ENCODE data around the gene CFAP52. TPM values are rescaled to one million over a fixed set of nuclear protein-coding genes. Genes with fewer than 3 reads are reported as not detected.

The CFAP52 gene, protein sequence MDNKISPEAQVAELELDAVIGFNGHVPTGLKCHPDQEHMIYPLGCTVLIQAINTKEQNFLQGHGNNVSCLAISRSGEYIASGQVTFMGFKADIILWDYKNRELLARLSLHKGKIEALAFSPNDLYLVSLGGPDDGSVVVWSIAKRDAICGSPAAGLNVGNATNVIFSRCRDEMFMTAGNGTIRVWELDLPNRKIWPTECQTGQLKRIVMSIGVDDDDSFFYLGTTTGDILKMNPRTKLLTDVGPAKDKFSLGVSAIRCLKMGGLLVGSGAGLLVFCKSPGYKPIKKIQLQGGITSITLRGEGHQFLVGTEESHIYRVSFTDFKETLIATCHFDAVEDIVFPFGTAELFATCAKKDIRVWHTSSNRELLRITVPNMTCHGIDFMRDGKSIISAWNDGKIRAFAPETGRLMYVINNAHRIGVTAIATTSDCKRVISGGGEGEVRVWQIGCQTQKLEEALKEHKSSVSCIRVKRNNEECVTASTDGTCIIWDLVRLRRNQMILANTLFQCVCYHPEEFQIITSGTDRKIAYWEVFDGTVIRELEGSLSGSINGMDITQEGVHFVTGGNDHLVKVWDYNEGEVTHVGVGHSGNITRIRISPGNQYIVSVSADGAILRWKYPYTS
- not detected in 2 replicates for total RNA-seq

DNA sequence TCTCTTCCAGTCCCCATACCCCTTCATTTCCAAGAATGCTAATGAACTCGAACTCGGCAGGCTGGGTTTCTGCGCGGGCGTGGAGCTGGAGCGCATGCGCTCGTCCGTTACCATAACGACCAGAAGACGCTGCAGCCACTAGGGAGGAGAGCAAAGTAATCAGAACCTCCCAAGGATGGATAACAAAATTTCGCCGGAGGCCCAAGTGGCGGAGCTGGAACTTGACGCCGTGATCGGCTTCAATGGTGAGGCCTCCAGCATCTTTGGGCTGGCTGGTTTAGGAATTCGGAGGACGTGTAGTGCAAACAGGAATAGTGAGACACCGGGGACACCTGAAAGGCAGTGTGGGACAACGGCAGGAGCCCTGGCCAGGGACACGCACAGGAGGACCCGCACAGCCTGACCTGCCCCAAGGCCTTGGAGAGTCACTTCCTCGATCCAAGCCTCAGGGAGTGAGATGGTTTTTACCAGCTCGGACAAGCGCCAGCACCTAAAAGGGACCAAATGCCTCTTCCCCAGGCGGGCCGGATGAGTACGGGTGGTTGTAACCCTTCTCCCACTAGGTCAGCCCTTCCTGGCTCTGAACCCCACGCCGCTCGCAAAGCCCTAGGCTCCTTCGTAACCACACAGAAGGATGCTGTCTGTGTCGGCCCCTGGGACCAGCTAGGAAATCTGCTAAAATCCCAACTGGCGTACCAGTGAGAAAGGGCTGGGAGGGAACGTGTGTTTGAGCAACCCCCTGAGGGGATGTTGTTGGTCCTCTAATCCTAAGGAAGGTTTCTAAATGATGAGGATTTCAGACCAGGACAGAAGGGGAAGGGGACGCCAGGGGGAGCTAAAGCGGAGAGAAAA, at the start of gene CFAP52:
TSS of gene CFAP52 (plus strand) at position 122 of the 852 bp plus-strand sequence. CDS start at position 176, 54 bp downstream.

DNA sequence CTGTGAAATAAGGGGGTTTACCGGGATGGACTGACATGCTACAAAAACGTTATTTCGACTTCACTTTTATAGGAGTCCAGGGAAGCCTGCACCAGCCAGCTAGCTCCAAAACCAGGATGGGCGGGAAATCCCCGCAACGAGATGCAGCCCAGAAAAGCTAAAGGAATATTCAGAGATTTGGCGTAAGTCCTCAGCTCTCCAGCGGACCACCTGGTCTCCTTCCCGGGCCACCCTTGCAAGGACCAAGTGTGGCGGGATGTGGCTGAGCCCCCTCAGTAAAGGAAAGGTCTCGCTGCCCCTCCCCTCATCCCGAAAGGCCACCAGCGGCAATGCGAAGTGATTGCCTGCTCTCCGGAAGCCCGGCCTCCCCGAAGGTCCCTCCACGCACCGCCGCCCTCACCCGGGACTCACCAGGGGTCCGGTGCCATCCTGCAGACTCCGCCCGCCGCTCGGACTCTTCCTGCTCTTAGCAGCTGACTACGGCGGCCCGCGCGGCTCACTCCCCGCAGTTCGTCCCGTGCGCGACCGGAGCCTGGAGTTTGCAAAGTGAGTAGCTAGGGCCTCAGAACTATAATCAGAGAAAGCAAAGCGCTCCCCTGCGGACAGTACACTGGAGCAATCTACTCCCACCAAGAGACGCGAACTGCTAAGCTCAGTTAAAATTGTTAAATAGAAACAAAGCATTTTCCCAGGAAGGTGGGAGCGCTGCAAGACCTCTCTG, 901 bp upstream of the CFAP52 start, which contains the start of gene STX8:
TSS of gene STX8 (minus strand) at position 440 of the 721 bp plus-strand sequence. CDS start at position 428, 12 bp downstream.

DNA sequence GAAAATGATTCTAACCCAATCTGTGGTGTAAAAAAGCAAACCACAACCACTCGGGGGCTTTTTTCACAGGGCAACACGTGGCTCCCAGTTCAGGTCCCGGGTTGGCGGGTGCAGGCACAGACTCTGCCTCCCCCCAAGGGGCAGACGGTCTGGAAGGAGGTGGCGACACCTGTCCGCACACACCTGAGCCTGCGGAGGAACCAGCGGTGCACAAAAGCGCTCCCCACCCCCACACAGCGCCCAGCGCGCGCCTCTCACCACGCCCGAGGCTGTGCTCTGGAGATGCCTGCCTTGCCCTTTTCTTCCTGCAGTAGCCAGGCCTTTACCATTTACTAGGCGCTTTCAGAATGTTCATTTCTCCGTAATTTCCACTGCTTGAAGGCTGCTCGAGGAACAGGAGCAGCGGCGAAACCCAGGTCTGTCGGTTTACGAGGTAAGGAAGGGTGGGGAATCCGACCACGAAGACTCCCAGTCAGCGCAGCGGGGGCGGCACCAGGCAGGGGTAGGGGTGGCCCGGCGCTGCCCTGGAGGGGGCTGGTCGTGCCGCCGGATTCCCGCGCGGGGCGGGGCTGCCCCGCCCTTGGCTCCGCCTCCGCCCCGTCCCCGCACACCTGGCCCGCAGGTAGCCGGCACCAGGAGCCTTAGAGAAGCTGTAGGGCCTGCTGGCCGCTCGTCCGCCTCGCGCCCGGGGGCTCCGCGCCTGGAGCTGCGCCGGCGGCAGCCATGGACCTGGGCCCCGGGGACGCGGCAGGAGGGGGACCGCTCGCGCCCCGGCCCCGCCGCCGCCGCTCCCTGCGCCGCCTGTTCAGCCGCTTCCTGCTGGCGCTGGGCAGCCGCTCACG, 68.7 kb downstream of the CFAP52 start, which contains the start of gene USP43:
TSS of gene USP43 (plus strand) at position 608 of the 842 bp plus-strand sequence. CDS start at position 724, 116 bp downstream.

Other genes with a start within 250 kb of the CFAP52 start
- gene STX8, start 822 bp upstream of the CFAP52 start, total RNA-seq, result 61.6 and 91.6 TPM in 2 replicates
- under 0.01 TPM in 1 of 2 replicates, not detected in the other for gene USP43, start 68.9 kb downstream of the CFAP52 start, total RNA-seq
- not detected in 2 replicates for gene DHRS7C, start 214.9 kb downstream of the CFAP52 start, total RNA-seq
- gene GSG1L2, start 245.4 kb downstream of the CFAP52 start, total RNA-seq, result not detected in 2 replicates
- gene GLP2R, start 249.3 kb downstream of the CFAP52 start, total RNA-seq, result not detected in 2 replicates